Upper lobe of left lung (tissue), 6 donors: Measurements from ENCODE around the gene OR1D5. TPM values are rescaled to one million over a fixed set of nuclear protein-coding genes. Genes with fewer than 3 reads are reported as not detected.
"Not testable (repeated sequence)": the region's sequence is repeated elsewhere in the genome, so short reads cannot be mapped to it uniquely, and the experiment has no call there.

Source experiments
- ATAC-seq, 2 donors: fragments of 200-7000 bp; cut with Tn5 transposase; one replicate each; pipeline ENCODE4 v1.9.1; 2022; ENCODE audit warnings: mild to moderate bottlenecking in 2 of 2, moderate library complexity in 2 of 2; ENCODE audit not compliant: low FRiP score in 2 of 2
- DNase-seq, 2 donors: peaks; one replicate each; pipeline ENCODE4 v3.0.0-alpha.2; 2019 to 2020
- H3K27ac ChIP-seq, 4 donors: fragments of 200-600 bp; sonication (generic); one replicate each; pipeline ENCODE4 v1.5.1; 2016 to 2019
- H3K27me3 ChIP-seq, 4 donors: fragments of 200-600 bp; sonication (generic); one replicate each; pipeline ENCODE4 v1.5.1; 2017 to 2019
- H3K36me3 ChIP-seq, 4 donors: fragments of 200-600 bp; sonication (generic); one replicate each; pipeline ENCODE4 v1.5.1; 2016 to 2019
- H3K4me1 ChIP-seq, 4 donors: fragments of 200-600 bp; sonication (generic); one replicate each; pipeline ENCODE4 v1.5.1; 2018 to 2019
- H3K4me3 ChIP-seq, 4 donors: fragments of 200-600 bp; sonication (generic); one replicate each; pipeline ENCODE4 v1.5.1; 2017 to 2019; ENCODE audit warnings: mild to moderate bottlenecking in 2 of 4, moderate library complexity in 1 of 4
- H3K9me3 ChIP-seq, 4 donors: fragments of 200-600 bp; sonication (generic); one replicate each; pipeline ENCODE4 v1.5.1; 2018 to 2019
- CTCF ChIP-seq, 6 experiments: fragments of 450-650 bp in 4 of 6; fragments of 200-600 bp in 2 of 6; sonication (generic) in 2 of 6; IDR thresholded peaks; one replicate each; pipeline ENCODE4 v1.5.1; 2016 to 2019; ENCODE audit warnings: antibody characterized with exemption in 6 of 6
- EP300 ChIP-seq, 4 donors: sonication (generic); formaldehyde crosslinking; IDR thresholded peaks; one replicate each; pipeline ENCODE4 v1.5.1; 2017; ENCODE audit warnings: antibody characterized with exemption in 4 of 4, control low read depth in 2 of 4
- POLR2A ChIP-seq, 4 donors: fragments of 450-650 bp; IDR thresholded peaks; one replicate each; pipeline ENCODE4 v1.5.1; 2016 to 2017; ENCODE audit warnings: antibody characterized with exemption in 4 of 4, mild to moderate bottlenecking in 2 of 4
- POLR2AphosphoS5 ChIP-seq, 2 donors: sonication (generic); formaldehyde crosslinking; IDR thresholded peaks; one replicate each; pipeline ENCODE4 v1.5.1; 2017; ENCODE audit warnings: antibody characterized with exemption in 2 of 2
- WGBS, 2 donors: methylation state at CpG; one replicate each; pipeline ENCODE4 v1.1.5; 2017 to 2018; 5-methylcytosine and 5-hydroxymethylcytosine counted together
- total RNA-seq, 6 donors: library from RNA; depleted of rRNA in 4 of 6; stranded (reverse); fragments of >200 nt in 4 of 6; gene quantifications; one replicate each; pipeline versions ENCODE4 v1.1.0 to v1.2.1, GENCODE V29; 2016 to 2021
- donor health status: DM: no; HTN: no; CAD: no; lungs with moderate emphysema.
- donor health status: DM: no; HTN: yes; CAD: no; lungs with severe emphysema.

OR1D5 gene
- total RNA-seq, result not detected

GRCh38 chr17:3063507-3063906, at the start of gene OR1D5:
TSS of gene OR1D5 (minus strand) at chr17:3063607. CDS start at chr17:3063607, 0 bp downstream.
- not testable (repeated sequence) for H3K27ac ChIP-seq, ATAC-seq
- WGBS, 2 donors, result 71% methylated on average over 1 of the region's 2 CpGs; no CpG with 5 or more reads in 1 of the 2 donors

GRCh38 chr17:3104322-3104721, 40.9 kb upstream of the OR1D5 start, which contains the start of gene OR1D2:
TSS of gene OR1D2 (minus strand) at chr17:3104422. CDS start at chr17:3092996, 11,426 bp downstream.
- Histone ChIP-seq H3K36me3 (no peaks in the 10 kb centered on the region), H3K27me3 (no peaks in the 10 kb centered on the region), H3K4me3 (no peak within 1 kb of the TSS), H3K4me1 (no peaks in the 10 kb centered on the region), H3K9me3 (peaks cover 0 to 9% (median 2%) of the 10 kb centered on the region in 4 donors), H3K27ac (no peak within 1 kb of the TSS)
- 65 to 79% methylated on average over 3 of the region's 3 CpGs for WGBS, 2 donors
- DNase-seq (no peak), ATAC-seq (no peak)
- TF ChIP-seq POLR2A (IDR thresholded peaks at IDR 0.05), result no peak
- no peak for TF ChIP-seq CTCF (IDR thresholded peaks at IDR 0.05)
- no peak for TF ChIP-seq EP300 (IDR thresholded peaks at IDR 0.05)
- TF ChIP-seq POLR2AphosphoS5 (IDR thresholded peaks at IDR 0.05), result no peak

More at GRCh38 chr17:3063507-3063906, at the start of gene OR1D5:
- H3K9me3 ChIP-seq, H3K4me1 ChIP-seq, H3K4me3 ChIP-seq, H3K27me3 ChIP-seq, H3K36me3 ChIP-seq, DNase-seq: not testable (repeated sequence)

- not testable (repeated sequence) for H3K4me3 ChIP-seq, ATAC-seq, H3K36me3 ChIP-seq, DNase-seq, H3K27ac ChIP-seq, H3K27me3 ChIP-seq, H3K9me3 ChIP-seq, H3K4me1 ChIP-seq
- WGBS, 2 donors, result 71 to 79% methylated on average over 4 of the region's 4 CpGs
Observed at GRCh38 chr17:3073850-3074249, 10.4 kb upstream of the OR1D5 start.

GRCh38 chr17:3065192-3065591, 1.8 kb upstream of the OR1D5 start:
- H3K4me3 ChIP-seq, DNase-seq, H3K9me3 ChIP-seq, H3K27me3 ChIP-seq, H3K4me1 ChIP-seq, H3K36me3 ChIP-seq, H3K27ac ChIP-seq: not testable (repeated sequence)
- ATAC-seq, result peak in 1 of 2 donors; percentile 65
- 18% methylated on average over 1 of the region's 1 CpG; no CpG with 5 or more reads in 1 of the 2 donors for WGBS, 2 donors

GRCh38 chr17:3062824-3063377, 506 bp downstream of the OR1D5 start:
- WGBS, 2 donors, result 76 to 90% methylated on average over 5 to 8 of the region's 8 CpGs
- not testable (repeated sequence) for DNase-seq, H3K9me3 ChIP-seq, H3K27me3 ChIP-seq, H3K27ac ChIP-seq, H3K36me3 ChIP-seq, H3K4me3 ChIP-seq, H3K4me1 ChIP-seq
- ATAC-seq, result peak; percentile 32 to 55

- not testable (repeated sequence) for H3K27ac ChIP-seq, H3K36me3 ChIP-seq, DNase-seq, ATAC-seq, H3K9me3 ChIP-seq, H3K27me3 ChIP-seq, H3K4me1 ChIP-seq, H3K4me3 ChIP-seq
- 95 to 100% methylated on average over 1 of the region's 2 CpGs for WGBS, 2 donors
Observed at GRCh38 chr17:3054868-3055267, 8.5 kb downstream of the OR1D5 start.

- peaks cover 0 to 6% (median 5%) of the 10 kb centered on the region in 4 donors for H3K4me1 ChIP-seq
- H3K4me3 ChIP-seq, result peak overlapping the region in 3 of 4 donors; percentile 58 to 78 (median 66)
- no peak for TF ChIP-seq EP300 (IDR thresholded peaks at IDR 0.05)
- TF ChIP-seq POLR2AphosphoS5 (IDR thresholded peaks at IDR 0.05), result no peak
- TF ChIP-seq CTCF (IDR thresholded peaks at IDR 0.05), result no peak
- H3K36me3 ChIP-seq, result no peaks in the 10 kb centered on the region
- 88 to 95% methylated on average over 7 to 8 of the region's 8 CpGs for WGBS, 2 donors
- H3K27ac ChIP-seq, result no peak overlapping the region
- H3K27me3 ChIP-seq, result no peaks in the 10 kb centered on the region
- DNase-seq, result no peak
- no peak for ATAC-seq
- H3K9me3 ChIP-seq, result no peaks in the 10 kb centered on the region
Observed at GRCh38 chr17:3049705-3050295, 13.6 kb downstream of the OR1D5 start.
